ENCODE results near the gene CABLES2. TPM values are rescaled to one million over a fixed set of nuclear protein-coding genes. Genes with fewer than 3 reads are reported as not detected.

CABLES2 gene
- total RNA-seq, 4 donors from 2014 or later, result 2.0 to 3.8 (median 2.2) TPM

DNA sequence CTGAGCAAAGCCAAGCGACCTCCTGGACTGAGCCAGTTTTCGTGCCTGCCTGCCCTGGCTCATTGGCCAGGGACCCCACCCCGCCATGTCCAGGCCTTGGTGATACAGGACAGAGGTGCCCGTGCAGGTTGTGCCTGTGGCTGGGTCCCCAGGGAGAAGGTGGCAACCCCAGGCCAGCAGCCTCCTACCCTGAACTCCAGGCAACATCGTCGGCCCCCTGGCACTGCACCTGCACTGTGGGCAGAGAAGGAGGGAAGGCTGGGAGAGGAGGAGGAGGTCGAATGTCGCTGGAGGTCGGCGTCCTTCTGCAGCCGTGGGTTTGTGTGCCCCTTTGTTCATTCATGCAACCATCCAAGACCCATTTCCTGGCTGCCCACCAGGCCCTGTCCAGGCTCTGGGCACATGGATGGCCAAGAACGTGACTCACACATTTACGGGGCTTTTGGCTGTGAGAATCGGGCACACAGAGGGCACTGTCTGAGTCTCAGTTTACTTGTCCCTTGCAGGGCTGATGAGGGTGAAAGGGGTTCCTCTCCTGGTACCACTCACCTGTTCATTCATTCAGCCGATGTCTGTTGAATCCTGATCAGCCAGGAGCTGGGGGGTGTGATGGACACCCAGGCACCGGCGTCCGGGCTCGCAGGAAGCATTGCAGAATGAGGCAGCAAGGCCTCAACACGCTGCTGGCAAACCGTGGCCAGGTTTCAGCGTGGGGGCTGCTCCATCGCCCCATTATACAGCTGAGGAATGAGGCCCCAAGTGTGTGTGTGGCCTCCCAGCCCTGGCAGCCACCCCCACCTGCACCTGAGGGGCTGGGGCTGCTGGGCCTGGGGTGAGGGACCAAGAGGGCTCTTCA is 22.6 kb upstream of the CABLES2 start:
- 85 to 100% methylated on average over 2 to 5 of the region's 23 CpGs for whole genome bisulfite sequencing, 2 donors
- Histone ChIP-seq H3K4me1 (peaks cover 6 to 41% (median 12%) of the 10 kb centered on the region in 3 donors), H3K36me3 (no peaks in the 10 kb centered on the region), H3K9me3 (no peaks in the 10 kb centered on the region), H3K27me3 (peaks cover 0 to 58% (median 0%) of the 10 kb centered on the region in 4 donors), H3K4me3 (no peak overlapping the region), H3K27ac (no peak overlapping the region)
- intact Hi-C loops (cut with DNase I), result no loop called here
- no peak for DNase-seq
- TF ChIP-seq, protein P1, sequence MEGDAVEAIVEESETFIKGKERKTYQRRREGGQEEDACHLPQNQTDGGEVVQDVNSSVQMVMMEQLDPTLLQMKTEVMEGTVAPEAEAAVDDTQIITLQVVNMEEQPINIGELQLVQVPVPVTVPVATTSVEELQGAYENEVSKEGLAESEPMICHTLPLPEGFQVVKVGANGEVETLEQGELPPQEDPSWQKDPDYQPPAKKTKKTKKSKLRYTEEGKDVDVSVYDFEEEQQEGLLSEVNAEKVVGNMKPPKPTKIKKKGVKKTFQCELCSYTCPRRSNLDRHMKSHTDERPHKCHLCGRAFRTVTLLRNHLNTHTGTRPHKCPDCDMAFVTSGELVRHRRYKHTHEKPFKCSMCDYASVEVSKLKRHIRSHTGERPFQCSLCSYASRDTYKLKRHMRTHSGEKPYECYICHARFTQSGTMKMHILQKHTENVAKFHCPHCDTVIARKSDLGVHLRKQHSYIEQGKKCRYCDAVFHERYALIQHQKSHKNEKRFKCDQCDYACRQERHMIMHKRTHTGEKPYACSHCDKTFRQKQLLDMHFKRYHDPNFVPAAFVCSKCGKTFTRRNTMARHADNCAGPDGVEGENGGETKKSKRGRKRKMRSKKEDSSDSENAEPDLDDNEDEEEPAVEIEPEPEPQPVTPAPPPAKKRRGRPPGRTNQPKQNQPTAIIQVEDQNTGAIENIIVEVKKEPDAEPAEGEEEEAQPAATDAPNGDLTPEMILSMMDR (IDR thresholded peaks at IDR 0.05), result no peak
- no peak for TF ChIP-seq POLR2A (IDR thresholded peaks at IDR 0.05)

DNA sequence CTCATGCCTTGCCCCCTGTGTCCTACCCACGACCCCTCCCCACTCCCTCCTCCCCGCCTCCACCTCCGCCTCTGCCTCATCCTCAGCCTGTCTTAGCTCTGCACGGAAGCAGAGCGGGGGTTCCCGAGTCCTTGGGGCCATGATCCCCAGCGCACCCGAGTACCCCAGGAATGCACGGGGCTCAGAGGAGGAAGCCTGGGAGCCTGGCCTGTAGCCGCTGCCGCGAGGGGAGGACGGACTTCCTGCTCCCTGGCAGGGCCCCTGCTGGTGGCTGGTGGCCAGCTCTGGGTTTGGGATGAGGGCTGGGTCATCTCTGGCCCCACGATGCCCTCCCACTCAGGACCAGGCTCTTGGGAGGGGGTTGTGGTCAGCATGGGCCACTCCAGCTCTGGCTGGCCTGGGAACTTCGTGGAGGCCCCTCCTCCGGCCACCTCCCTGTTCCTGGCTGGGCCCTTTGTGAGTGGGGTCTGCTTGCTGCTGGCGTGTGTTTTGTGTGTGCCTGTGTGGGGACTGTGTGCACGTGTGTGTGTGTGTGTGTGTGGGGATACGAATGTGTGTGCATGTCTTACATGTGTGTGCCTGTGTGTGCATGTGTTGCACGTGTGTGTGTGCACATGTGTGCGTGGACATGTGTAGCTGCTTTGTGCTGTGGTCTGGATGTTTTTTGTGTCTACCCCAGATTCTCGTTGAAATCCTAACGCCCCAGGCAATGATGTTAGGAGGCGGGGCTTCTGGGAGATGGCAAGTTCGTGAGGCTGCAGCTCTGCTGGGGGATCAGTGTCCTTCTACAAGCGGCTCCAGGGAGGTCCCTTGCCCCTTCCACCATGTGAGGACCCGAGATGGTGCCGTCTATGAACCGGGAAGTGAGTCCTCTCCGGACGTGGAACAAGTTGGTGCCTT is 21.6 kb upstream of the CABLES2 start:
- Histone ChIP-seq H3K4me3 (no peak overlapping the region), H3K9me3 (no peaks in the 10 kb centered on the region), H3K27ac (peak overlapping the region in 2 of 4 donors; percentile 80 to 85), H3K27me3 (peaks cover 0 to 61% (median 0%) of the 10 kb centered on the region in 4 donors), H3K36me3 (no peaks in the 10 kb centered on the region), H3K4me1 (peaks cover 6 to 44% (median 12%) of the 10 kb centered on the region in 3 donors)
- TF ChIP-seq POLR2A (IDR thresholded peaks at IDR 0.05), result no peak
- TF ChIP-seq, protein P1 (IDR thresholded peaks at IDR 0.05), result no peak
- intact Hi-C loops (cut with DNase I), result no loop called here
- no peak for DNase-seq
- WGBS, 2 donors, result 50 to 71% methylated on average over 2 to 7 of the region's 31 CpGs

DNA sequence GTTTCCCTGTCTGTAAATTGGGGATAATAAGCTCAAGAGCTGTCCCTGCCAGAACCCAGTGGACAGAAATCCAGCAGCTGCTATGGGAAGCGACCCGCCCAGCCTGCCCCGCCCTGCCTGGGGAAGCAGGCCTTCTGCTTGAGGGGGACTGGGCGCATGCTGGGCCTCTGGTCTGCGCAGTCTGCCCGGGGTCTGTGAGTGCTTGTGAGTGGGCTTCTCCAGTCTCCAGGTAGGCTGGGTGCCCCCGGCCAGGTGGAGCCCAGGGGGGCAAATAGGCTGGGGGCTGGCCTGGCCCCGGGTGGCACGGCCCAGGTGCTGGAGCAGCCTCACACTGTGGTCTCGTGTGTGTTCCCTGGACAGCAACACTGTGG is 20.9 kb upstream of the CABLES2 start:
- TF ChIP-seq POLR2A (IDR thresholded peaks at IDR 0.05), result no peak
- TF ChIP-seq, protein P1 (IDR thresholded peaks at IDR 0.05), result no peak
- intact Hi-C loops (cut with DNase I), result no loop called here
- WGBS, 2 donors, result 60% methylated on average over 1 of the region's 10 CpGs; no CpG with 5 or more reads in 1 of the 2 donors
- Histone ChIP-seq H3K9me3 (no peaks in the 10 kb centered on the region), H3K27me3 (peaks cover 0 to 68% (median 0%) of the 10 kb centered on the region in 4 donors), H3K27ac (peak overlapping the region; percentile 72 to 85 (median 78)), H3K4me1 (peaks cover 6 to 41% (median 12%) of the 10 kb centered on the region in 3 donors), H3K36me3 (no peaks in the 10 kb centered on the region), H3K4me3 (peak overlapping the region in 1 of 4 donors; percentile 50)
- no peak for DNase-seq

DNA sequence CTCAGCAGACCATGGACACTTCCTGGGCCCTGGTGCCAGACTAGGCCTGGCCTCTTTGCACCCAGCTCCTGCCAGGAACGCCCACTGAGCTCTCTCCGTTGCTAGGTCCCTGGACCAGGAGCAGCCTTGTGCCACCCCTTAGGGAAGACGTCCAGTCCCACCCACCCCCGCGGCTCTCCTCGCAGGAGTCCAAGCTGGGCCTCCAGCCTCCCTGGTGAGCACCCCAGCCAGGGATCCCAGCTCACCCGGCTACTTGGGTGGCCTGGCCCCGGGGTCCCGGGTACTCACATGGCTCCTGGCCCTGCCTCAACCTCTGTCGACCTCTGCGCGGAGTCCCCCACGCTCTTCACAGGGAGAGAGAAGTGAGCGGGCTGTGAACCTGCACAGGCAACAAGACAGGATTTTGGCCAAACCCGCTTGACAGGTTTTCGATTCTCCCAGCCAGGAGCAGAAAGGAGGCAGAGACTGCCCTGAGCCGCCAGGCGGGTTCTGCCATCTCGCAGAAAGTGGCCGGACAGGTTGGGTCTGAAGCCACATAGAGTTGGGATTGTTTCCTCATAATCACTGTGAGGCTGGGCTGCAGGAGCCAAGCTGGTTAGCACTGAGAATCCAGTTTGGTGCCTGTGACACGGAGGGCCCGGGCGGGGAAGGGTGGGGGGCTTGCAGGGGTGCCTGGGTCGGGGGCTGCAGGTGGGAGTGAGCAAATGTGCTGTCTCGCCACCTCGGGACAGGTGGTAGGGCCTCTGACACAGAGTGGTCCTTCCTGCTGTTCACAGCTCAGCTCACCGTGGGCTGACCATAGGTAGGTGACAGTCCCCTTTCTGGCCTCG is 20.3 kb upstream of the CABLES2 start, which contains the start of gene RBBP8NL:
Gene RBBP8NL (minus strand): TSS at position 368 of the 830 bp plus-strand sequence. CDS start 7,892 bp downstream, outside the sequence.
- H3K4me1 ChIP-seq, result peaks cover 6 to 41% (median 12%) of the 10 kb centered on the region in 3 donors
- H3K9me3 ChIP-seq, result no peaks in the 10 kb centered on the region
- peak within 1 kb of the TSS; percentile 72 to 85 (median 78) for H3K27ac ChIP-seq
- intact Hi-C loops (cut with DNase I), result no loop called here
- H3K4me3 ChIP-seq, result peak within 1 kb of the TSS; percentile 34 to 61 (median 50)
- no peaks in the 10 kb centered on the region for H3K36me3 ChIP-seq
- DNase-seq, result no peak
- TF ChIP-seq, protein P1 (IDR thresholded peaks at IDR 0.05), result peak in 3 of 6 experiments; percentile 24 to 55 (median 46)
- peak in 1 of 4 donors; percentile 11 for TF ChIP-seq POLR2A (IDR thresholded peaks at IDR 0.05)
- 28 to 51% methylated on average over 4 to 8 of the region's 28 CpGs for WGBS, 2 donors
- peaks cover 0 to 72% (median 0%) of the 10 kb centered on the region in 4 donors for H3K27me3 ChIP-seq
